AG10803 (cell line): ENCODE data around the gene CELF2.

Source experiments
- DNase-seq: peaks from one replicate; pipeline ENCODE4 v3.0.0; 2010; ENCODE audit warnings: low read depth
- H3K4me3 ChIP-seq: 2 replicates; pipeline ENCODE4 v1.5.1; 2011; ENCODE audit warnings: mild to moderate bottlenecking, low read length, control low read depth
- TF ChIP-seq, protein P1 (sequence below): conservative IDR thresholded peaks from 2 replicates; pipeline ENCODE4 v1.5.1; 2011; ENCODE audit warnings: mild to moderate bottlenecking, low read length, control low read depth, inconsistent platforms

The CELF2 gene

DNA sequence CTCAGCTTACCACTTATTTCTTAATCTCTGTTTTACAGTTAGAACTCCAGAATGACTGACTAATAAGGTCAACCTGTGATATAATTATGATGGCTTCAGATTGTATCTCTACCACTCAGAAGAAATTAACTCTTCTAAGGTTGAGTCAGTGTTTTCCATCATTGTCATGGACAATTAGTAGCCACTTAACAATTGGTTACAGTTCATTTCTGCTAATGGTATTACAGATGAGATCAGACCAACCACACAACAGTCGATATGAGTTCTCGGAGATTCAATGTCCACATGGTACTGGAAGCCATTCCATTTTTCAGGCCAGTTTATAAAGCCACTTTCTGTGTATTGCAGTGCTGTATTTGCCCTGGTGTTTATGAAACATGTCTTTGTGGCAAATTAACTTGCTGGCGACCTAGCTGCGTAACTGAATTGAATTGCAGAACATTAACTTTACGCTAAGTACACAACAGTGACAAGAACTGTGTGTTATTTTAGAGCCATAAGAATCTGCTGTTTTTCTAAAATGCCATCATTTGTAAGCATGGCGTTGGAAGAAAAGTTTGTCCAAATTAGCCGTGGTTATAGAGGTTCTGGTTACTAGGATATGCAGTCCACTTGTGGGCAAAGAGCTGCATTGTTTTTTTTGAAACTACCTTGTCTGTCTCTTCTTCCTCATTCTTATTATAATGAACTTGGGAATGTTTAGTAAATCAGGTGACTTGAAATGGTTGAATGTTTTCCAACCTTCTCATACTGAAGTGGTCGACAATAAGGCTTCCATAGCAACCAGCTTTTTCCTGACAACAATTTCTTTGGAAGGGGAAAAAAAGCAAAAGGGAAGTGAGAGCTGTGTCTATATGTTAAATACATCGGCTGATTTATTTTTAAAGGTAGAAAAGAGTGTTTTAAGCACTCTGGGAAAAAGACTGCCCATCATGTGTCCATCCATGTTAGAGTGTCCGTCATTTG, 76.4 kb downstream of the CELF2 start:
- TF ChIP-seq, protein P1, sequence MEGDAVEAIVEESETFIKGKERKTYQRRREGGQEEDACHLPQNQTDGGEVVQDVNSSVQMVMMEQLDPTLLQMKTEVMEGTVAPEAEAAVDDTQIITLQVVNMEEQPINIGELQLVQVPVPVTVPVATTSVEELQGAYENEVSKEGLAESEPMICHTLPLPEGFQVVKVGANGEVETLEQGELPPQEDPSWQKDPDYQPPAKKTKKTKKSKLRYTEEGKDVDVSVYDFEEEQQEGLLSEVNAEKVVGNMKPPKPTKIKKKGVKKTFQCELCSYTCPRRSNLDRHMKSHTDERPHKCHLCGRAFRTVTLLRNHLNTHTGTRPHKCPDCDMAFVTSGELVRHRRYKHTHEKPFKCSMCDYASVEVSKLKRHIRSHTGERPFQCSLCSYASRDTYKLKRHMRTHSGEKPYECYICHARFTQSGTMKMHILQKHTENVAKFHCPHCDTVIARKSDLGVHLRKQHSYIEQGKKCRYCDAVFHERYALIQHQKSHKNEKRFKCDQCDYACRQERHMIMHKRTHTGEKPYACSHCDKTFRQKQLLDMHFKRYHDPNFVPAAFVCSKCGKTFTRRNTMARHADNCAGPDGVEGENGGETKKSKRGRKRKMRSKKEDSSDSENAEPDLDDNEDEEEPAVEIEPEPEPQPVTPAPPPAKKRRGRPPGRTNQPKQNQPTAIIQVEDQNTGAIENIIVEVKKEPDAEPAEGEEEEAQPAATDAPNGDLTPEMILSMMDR = no peak
- H3K4me3 ChIP-seq = no peak overlapping the region
- no peak for DNase-seq

DNA sequence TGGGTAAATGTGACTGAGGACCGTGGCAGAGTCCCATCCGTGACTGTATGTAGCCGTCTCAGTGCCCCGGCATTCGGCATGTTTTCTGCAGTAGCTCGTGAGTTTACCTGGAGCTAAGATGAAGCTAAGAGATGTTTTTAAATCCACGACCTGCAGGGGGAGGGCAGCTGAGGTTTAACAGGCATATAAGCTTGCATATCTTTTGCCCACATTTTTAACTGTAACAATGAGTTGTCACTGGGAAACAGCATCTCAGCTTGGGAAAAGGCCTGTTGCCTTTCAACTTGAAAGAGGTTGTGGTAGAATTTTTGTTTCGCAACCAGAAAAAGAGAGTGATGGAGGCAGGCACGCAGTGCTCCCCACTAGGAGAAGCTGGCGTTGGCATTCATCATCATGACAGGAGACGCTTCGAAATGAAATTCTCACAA, 77.7 kb downstream of the CELF2 start:
- H3K4me3 ChIP-seq = no peak overlapping the region
- TF ChIP-seq, protein P1 = no peak
- no peak for DNase-seq

DNA sequence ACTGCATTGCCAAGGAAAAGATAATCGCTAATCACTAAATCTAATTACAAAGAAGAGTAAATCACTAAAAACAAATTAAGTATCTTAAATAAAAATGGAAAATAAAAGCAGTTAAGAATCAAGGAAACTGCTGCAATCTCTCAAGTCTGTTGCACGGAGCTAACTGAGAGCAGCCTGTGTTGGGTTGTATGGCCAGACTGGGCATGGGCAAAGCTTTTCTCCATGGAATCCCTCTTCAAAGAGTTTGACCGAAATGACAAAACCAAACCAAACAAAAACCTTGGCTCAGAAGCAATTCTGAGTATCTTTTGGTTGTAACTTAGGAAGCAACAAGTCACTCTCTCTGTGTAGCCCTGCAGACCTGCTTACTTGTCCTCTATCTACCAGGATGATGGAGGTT, 78.8 kb downstream of the CELF2 start:
- TF ChIP-seq, protein P1 = no peak
- no peak overlapping the region for H3K4me3 ChIP-seq

DNA sequence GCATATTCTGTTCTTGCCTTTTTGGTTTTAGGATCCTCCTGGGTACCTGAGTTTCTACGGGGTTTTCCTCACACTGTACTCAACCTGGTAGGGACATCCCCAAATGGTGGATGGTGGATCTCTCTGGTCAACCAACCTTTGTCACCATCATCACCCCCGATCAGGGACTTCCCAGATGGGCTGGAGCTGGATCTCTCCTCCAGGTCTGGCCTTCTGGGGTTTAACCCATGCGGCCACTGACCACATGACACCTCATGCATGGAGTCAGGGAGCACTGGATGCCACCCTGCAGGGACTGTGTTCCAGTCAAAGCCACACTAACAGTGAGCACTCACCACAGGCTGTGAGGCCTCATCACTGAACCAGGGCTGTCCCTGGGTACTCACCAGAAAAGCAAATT, 80.0 kb downstream of the CELF2 start:
- no peak for DNase-seq
- TF ChIP-seq, protein P1 = no peak
- no peak overlapping the region for H3K4me3 ChIP-seq

More for the DNA sequence above, 78.8 kb downstream of the CELF2 start:
- DNase-seq = no peak

DNA sequence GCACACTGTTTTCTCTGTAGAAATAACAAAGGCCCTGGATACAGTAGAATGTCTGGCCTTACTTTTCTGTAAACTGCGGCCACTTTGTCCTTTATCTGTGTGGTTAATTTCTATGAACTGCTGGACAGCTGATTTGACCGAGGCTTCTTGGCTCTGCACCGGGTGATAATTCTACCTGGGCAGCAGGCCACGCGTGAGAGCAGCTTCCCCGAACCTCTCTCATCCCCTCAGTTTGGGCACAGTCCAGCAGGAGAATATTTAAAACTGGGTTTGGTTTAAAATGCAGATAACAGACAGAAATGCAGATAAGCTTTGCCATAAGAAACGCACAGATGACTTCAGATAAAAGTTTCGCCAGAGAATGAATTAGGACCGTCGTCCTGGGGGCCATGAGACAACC, 81.0 kb downstream of the CELF2 start:
- no peak for DNase-seq
- TF ChIP-seq, protein P1 = no peak
- no peak overlapping the region for H3K4me3 ChIP-seq

DNA sequence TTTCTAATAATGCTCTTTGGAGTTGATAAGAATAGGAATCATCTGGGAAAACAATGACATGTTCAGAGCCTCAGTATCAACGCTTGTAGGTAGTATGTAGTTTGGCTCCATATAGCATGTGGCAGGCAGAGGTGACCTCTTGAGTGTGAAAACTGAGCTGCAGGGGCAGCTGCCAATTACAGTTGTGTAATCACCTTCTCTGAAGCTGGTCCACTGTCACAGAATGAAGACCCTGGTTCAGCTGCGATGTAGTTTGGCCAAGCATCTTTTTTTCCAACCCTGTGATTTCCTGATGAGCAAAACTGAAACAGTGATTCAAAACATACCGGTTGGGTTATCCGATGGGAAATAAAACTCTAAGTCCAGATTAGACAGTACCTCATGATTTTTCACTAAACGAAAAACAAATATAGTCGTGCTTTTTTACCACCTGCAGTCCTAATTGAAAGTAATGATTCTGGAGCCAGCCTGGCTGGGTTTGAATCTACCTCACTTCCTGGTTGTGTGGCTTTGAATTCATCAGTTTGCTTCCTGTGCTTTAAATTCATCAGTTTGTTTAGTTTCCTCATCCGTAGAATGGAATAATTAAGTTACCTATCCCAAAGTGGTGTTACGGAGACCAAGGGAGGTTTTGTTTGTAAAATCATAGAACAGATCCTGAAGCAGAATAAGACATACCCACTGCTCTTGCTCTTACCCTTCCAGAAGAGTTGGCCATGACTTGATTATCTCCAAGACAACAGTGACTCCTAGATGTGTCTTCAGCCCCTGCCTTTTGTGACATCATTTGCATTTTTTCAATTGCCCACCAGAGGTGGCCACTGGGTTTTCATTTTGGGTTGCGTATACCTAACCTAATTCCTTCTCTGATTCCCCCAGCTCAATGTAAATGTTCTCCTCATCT, 87.4 kb downstream of the CELF2 start:
- TF ChIP-seq, protein P1 = no peak
- DNase-seq = no peak
- no peak overlapping the region for H3K4me3 ChIP-seq
